SK-N-SH (cell line): ENCODE measurements around the gene DLD. TPM values are rescaled to one million over a fixed set of nuclear protein-coding genes. Genes with fewer than 3 reads are reported as not detected.

Source experiments
- CTCF ChIA-PET: fragments of 300-600, 350-600 bp; formaldehyde crosslinking; extraction: SDS; loops from one replicate; lab custom pipeline; 2021; lab: Yijun Ruan, JAX
- POLR2A ChIA-PET: fragments of 350-600 bp; sonication (Branson Sonifier 250); formaldehyde crosslinking; extraction: SDS; loops from one replicate; lab custom pipeline; 2020; ENCODE audit warnings: antibody characterized with exemption, inconsistent platforms; lab: Yijun Ruan, JAX
- DNase-seq: peaks from one replicate; pipeline ENCODE4 v3.0.0; 2012
- H2AFZ ChIP-seq: fragments of 200-600 bp; sonication (generic); 2 replicates; pipeline ENCODE4 v1.8.1; 2016; ENCODE audit warnings: antibody characterized with exemption, mild to moderate bottlenecking, low read depth
- H3F3A ChIP-seq: fragments of 200-600 bp; sonication (generic); replicated peaks from 2 replicates; pipeline ENCODE3; 2016; ENCODE audit warnings: antibody characterized with exemption, mild to moderate bottlenecking; ENCODE audit not compliant: insufficient read depth
- H3K27ac ChIP-seq, 2 experiments: fragments of 200-500 bp in 1 of 2; fragments of 200-600 bp in 1 of 2; sonication (Bioruptor generic) in 1 of 2; sonication (generic), shearing (Covaris generic) in 1 of 2; 2 replicates each; pipeline versions ENCODE4 v1.5.1 to v1.6.1; 2014 to 2016; ENCODE audit warnings: low read depth in 2 of 2, inconsistent platforms in 1 of 2, low read length in 1 of 2, mild to moderate bottlenecking in 1 of 2, mixed read lengths in 1 of 2
- H3K27me3 ChIP-seq: fragments of 200-600 bp; sonication (generic), shearing (Covaris generic); 2 replicates; pipeline ENCODE4 v1.6.1; 2016; ENCODE audit warnings: mixed run types; ENCODE audit not compliant: insufficient read depth
- H3K36me3 ChIP-seq, 2 experiments: fragments of 200-500 bp in 1 of 2; fragments of 200-600 bp in 1 of 2; sonication (Bioruptor generic) in 1 of 2; sonication (generic) in 1 of 2; replicated peaks in 1 of 2; 2 replicates each; pipeline versions ENCODE3 to v1.5.1; 2014 to 2016; ENCODE audit warnings: low read length in 1 of 2, mild to moderate bottlenecking in 1 of 2; ENCODE audit not compliant: insufficient read depth in 2 of 2, control insufficient read depth in 1 of 2
- H3K4me1 ChIP-seq, 2 experiments: fragments of 200-500 bp in 1 of 2; fragments of 200-600 bp in 1 of 2; sonication (Bioruptor generic) in 1 of 2; sonication (generic), shearing (Covaris generic) in 1 of 2; 2 replicates each; pipeline versions ENCODE4 v1.5.1 to v1.6.1; 2014 to 2016; ENCODE audit warnings: low read depth in 1 of 2, low read length in 1 of 2, mixed run types in 1 of 2; ENCODE audit not compliant: insufficient read depth in 2 of 2, control insufficient read depth in 1 of 2
- H3K4me2 ChIP-seq: fragments of 200-600 bp; sonication (generic), shearing (Covaris generic); 2 replicates; pipeline ENCODE4 v1.6.1; 2017; ENCODE audit warnings: mixed run types
- H3K4me3 ChIP-seq, 2 experiments: fragments of 200-500 bp in 1 of 2; fragments of 200-600 bp in 1 of 2; sonication (Bioruptor generic) in 1 of 2; sonication (generic), shearing (Covaris generic) in 1 of 2; 2 replicates each; pipeline versions ENCODE4 v1.5.1 to v1.8.1; 2014 to 2016; ENCODE audit warnings: low read depth in 2 of 2, inconsistent platforms in 1 of 2, low read length in 1 of 2, mild to moderate bottlenecking in 1 of 2, mixed read lengths in 1 of 2, moderate library complexity in 1 of 2
- H3K79me2 ChIP-seq: fragments of 200-600 bp; sonication (generic); 2 replicates; pipeline ENCODE4 v1.8.1; 2017; ENCODE audit warnings: mild to moderate bottlenecking; ENCODE audit not compliant: insufficient read depth
- H3K9ac ChIP-seq: fragments of 200-600 bp; sonication (generic); 2 replicates; pipeline ENCODE4 v1.6.1; 2017; ENCODE audit warnings: mixed run types
- H3K9me2 ChIP-seq: fragments of 200-600 bp; sonication (generic); 2 replicates; pipeline ENCODE4 v1.6.1; 2017; ENCODE audit warnings: mixed run types
- H3K9me3 ChIP-seq: fragments of 200-600 bp; sonication (generic); 2 replicates; pipeline ENCODE4 v1.6.1; 2017; ENCODE audit warnings: mixed run types, mild to moderate bottlenecking, moderate library complexity
- H4K20me1 ChIP-seq: fragments of 200-600 bp; sonication (generic); 2 replicates; pipeline ENCODE4 v1.6.1; 2017; ENCODE audit warnings: mild to moderate bottlenecking, mixed run types; ENCODE audit not compliant: insufficient read depth
- EZH2phosphoT487 ChIP-seq: fragments of 200-600 bp; sonication (generic); IDR thresholded peaks from 2 replicates; pipeline ENCODE4 v1.6.1; 2017; ENCODE audit warnings: low read depth, mixed run types, mild to moderate bottlenecking, antibody characterized with exemption, moderate library complexity, borderline replicate concordance
- FOSL2 ChIP-seq: IDR thresholded peaks from 2 replicates; pipeline ENCODE4 v1.4.0; 2012; ENCODE audit warnings: low read depth, mild to moderate bottlenecking, moderate library complexity, borderline replicate concordance
- GATA2 ChIP-seq: sonication (generic); formaldehyde crosslinking; IDR thresholded peaks from 2 replicates; pipeline ENCODE4 v1.5.0; 2020; ENCODE audit warnings: mild to moderate bottlenecking, missing genetic modification reagents
- IRF3 ChIP-seq: fragments of 150-350 bp; IDR thresholded peaks from 2 replicates; pipeline ENCODE4 v1.6.1; 2016; ENCODE audit warnings: mild to moderate bottlenecking, low read depth, low read length
- JUND ChIP-seq: IDR thresholded peaks from 2 replicates; pipeline ENCODE4 v1.4.0; 2012
- MAX ChIP-seq: IDR thresholded peaks from 2 replicates; pipeline ENCODE4 v1.4.0; 2012; ENCODE audit warnings: low read depth
- MXI1 ChIP-seq: IDR thresholded peaks from 2 replicates; pipeline ENCODE4 v1.6.1; 2012; ENCODE audit warnings: mild to moderate bottlenecking, low read depth, low read length, improper control_type of control experiment
- NFIC ChIP-seq: IDR thresholded peaks from 2 replicates; pipeline ENCODE4 v1.4.0; 2012; ENCODE audit warnings: borderline replicate concordance
- RAD21 ChIP-seq: IDR thresholded peaks from 2 replicates; pipeline ENCODE4 v1.6.1; 2012; ENCODE audit warnings: mild to moderate bottlenecking, low read length
- RFX5 ChIP-seq: IDR thresholded peaks from 2 replicates; pipeline ENCODE4 v1.6.1; 2012; ENCODE audit warnings: mild to moderate bottlenecking, improper control_type of control experiment, low read length
- SMC3 ChIP-seq: IDR thresholded peaks from 2 replicates; pipeline ENCODE4 v1.6.1; 2012; ENCODE audit warnings: low read depth, low read length, improper control_type of control experiment
- TAF1 ChIP-seq: IDR thresholded peaks from 2 replicates; pipeline ENCODE4 v1.6.1; 2012; ENCODE audit warnings: low read depth, mild to moderate bottlenecking, low read length, moderate library complexity, borderline replicate concordance
- YY1 ChIP-seq: IDR thresholded peaks from 2 replicates; pipeline ENCODE4 v1.4.0; 2012; ENCODE audit warnings: low read depth, mild to moderate bottlenecking
- WGBS: methylation state at CpG from one replicate; pipeline ENCODE4 v1.1.6; 2017; ENCODE audit warnings: low lambda C conversion rate; 5-methylcytosine and 5-hydroxymethylcytosine counted together
- polyA plus RNA-seq, 3 experiments: library from polyadenylated mRNA; depleted of rRNA; stranded (reverse); fragments of >200 nt; gene quantifications; 2 replicates each; pipeline ENCODE4 v1.2.3, GENCODE V29; 2012
- TF ChIP-seq, protein P1 (sequence below): fragments of 200-600 bp; sonication (generic); IDR thresholded peaks from 2 replicates; pipeline ENCODE4 v1.6.1; 2017; ENCODE audit warnings: antibody characterized with exemption, mild to moderate bottlenecking, moderate library complexity
- TF ChIP-seq, protein P2 (sequence below): IDR thresholded peaks from 2 replicates; pipeline ENCODE4 v1.4.0; 2012; ENCODE audit warnings: low read depth, borderline replicate concordance

Gene DLD
- polyA plus RNA-seq, 1 of the 3 experiments (the other 2 are of a cell fraction), result 140 TPM

DNA sequence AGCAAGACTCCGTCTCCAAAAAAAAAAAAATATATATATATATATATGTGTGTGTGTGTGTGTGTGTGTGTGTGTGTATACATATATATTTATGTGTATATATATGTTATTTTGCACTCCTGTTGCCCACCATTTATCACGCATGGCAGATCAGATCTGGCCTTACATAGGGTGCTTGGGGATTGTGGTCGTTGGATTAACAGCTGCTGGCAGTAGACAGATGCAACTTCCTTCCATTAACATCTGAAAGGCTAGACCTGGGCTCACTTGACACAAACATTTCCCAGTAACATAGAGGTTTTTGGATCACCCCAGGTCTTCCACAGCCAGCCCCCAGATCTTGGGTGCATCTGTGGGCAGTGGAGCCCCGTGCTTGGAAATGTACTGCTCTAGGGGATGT is 40.8 kb upstream of the DLD start (continued):
- no peak for TF ChIP-seq IRF3
- no peak for TF ChIP-seq SMC3
- TF ChIP-seq, all 33 proteins: peak for 0

DNA sequence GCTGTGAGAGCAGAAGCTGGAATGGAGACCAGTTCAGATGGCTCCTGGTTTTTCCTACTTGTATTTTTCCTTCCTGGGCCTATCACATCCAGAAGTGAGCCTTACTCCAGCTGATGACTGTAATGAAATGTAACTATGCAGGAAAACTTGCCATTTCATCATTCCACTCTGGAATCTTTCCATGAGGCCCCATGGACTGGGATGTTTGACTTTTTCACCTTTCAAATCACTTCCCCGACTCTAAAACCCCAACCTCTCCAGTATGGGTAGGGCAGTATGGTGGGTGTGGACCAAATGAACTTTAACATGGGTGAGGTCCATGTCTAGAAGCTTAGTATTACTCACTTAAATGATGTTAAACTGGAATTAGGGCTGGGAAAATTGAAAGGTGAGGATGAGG is 40.3 kb upstream of the DLD start:
- CTCF ChIA-PET, result interaction anchor here (0.8 to 1.3 kb wide), 3 partner anchors 24 to 107 kb away, joined by 3 to 4 read pairs (median 4); no protein-coding TSS in a partner anchor
- POLR2A ChIA-PET, result no interaction called here
- no peak overlapping the region for H3K9ac ChIP-seq

GRCh38 chr7:107854454-107854853 is 36.5 kb upstream of the DLD start:
- Histone ChIP-seq H3K4me3 (no peak overlapping the region), H3K9me3 (no peaks in the 10 kb centered on the region), H3K9ac (no peak overlapping the region), H4K20me1 (no peaks in the 10 kb centered on the region), H3K4me1 (no peaks in the 10 kb centered on the region), H3K27me3 (no peaks in the 10 kb centered on the region), H3F3A (peaks cover 8% of the 10 kb centered on the region), H3K79me2 (no peaks in the 10 kb centered on the region), H3K27ac (no peak overlapping the region), H3K36me3 (no peaks in the 10 kb centered on the region), H3K4me2 (no peak overlapping the region), H2AFZ (no peak overlapping the region), H3K9me2 (no peaks in the 10 kb centered on the region)
- ChIA-PET POLR2A (no interaction called here), CTCF (interaction anchor here (1.2 to 1.3 kb wide), 2 partner anchors 20 to 21 kb away, joined by 5 read pairs; no protein-coding TSS in a partner anchor)
- no peak for TF ChIP-seq GATA2 (CRISPR knock-in tag)
- WGBS, result 83% methylated on average over 1 of the region's 1 CpG
- no peak for DNase-seq

More for the DNA sequence above, 40.3 kb upstream of the DLD start:
- Histone ChIP-seq H3K27ac (no peak overlapping the region), H3K4me2 (no peak overlapping the region), H3K4me3 (no peak overlapping the region), H3K79me2 (no peaks in the 10 kb centered on the region), H3K36me3 (no peaks in the 10 kb centered on the region), H4K20me1 (no peaks in the 10 kb centered on the region), H3K27me3 (no peaks in the 10 kb centered on the region)
- DNase-seq, result no peak
- no peak for TF ChIP-seq MXI1
- TF ChIP-seq, protein P1, sequence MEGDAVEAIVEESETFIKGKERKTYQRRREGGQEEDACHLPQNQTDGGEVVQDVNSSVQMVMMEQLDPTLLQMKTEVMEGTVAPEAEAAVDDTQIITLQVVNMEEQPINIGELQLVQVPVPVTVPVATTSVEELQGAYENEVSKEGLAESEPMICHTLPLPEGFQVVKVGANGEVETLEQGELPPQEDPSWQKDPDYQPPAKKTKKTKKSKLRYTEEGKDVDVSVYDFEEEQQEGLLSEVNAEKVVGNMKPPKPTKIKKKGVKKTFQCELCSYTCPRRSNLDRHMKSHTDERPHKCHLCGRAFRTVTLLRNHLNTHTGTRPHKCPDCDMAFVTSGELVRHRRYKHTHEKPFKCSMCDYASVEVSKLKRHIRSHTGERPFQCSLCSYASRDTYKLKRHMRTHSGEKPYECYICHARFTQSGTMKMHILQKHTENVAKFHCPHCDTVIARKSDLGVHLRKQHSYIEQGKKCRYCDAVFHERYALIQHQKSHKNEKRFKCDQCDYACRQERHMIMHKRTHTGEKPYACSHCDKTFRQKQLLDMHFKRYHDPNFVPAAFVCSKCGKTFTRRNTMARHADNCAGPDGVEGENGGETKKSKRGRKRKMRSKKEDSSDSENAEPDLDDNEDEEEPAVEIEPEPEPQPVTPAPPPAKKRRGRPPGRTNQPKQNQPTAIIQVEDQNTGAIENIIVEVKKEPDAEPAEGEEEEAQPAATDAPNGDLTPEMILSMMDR, result no peak
- TF ChIP-seq, all 33 proteins: peak for 0
- H3K4me1 ChIP-seq, result no peaks in the 10 kb centered on the region
- 20% methylated on average over 1 of the region's 1 CpG for WGBS
- H3K9me2 ChIP-seq, result no peaks in the 10 kb centered on the region
- H3K9me3 ChIP-seq, result no peaks in the 10 kb centered on the region
- H3F3A ChIP-seq, result no peaks in the 10 kb centered on the region
- no peak overlapping the region for H2AFZ ChIP-seq

DNA sequence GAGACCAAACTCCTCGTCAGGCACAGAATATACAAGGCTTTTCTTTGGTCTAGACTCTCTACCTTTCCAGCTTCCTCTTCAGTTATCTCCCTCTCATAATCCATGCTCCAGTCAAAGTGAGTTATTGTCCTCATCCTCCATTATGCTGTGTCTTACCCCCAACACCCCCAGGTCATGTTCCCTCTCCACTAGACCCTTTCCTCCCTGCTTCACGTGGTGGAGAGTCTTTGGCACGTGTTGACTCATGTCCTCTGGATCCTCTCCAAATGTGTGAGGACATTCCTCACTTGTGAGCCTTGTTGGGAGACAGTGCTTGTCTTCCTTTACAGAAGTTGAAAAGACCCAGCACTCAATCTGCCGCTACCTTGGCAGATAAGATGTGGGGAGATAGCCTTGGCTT is 36.0 kb upstream of the DLD start:
- WGBS, result 39% methylated on average over 4 of the region's 4 CpGs
- ChIA-PET POLR2A (no interaction called here), CTCF (interaction anchor here (0.7 to 1.3 kb wide), 2 partner anchors 20 to 84 kb away, joined by 3 to 5 read pairs; no protein-coding TSS in a partner anchor)
- H2AFZ ChIP-seq, result no peak overlapping the region
- H3K9me2 ChIP-seq, result no peaks in the 10 kb centered on the region
- no peaks in the 10 kb centered on the region for H3K36me3 ChIP-seq
- H3K9me3 ChIP-seq, result no peaks in the 10 kb centered on the region
- H3K4me1 ChIP-seq, result no peaks in the 10 kb centered on the region
- no peak overlapping the region for H3K4me2 ChIP-seq
- DNase-seq, result no peak
- H3K9ac ChIP-seq, result no peak overlapping the region
- H4K20me1 ChIP-seq, result no peaks in the 10 kb centered on the region
- H3K27ac ChIP-seq, result no peak overlapping the region
- no peak overlapping the region for H3K4me3 ChIP-seq
- no peaks in the 10 kb centered on the region for H3K27me3 ChIP-seq
- H3K79me2 ChIP-seq, result no peaks in the 10 kb centered on the region
- peaks cover 8% of the 10 kb centered on the region for H3F3A ChIP-seq
- TF ChIP-seq NFIC (0 out of 2 replicates have a peak, but pooled peaks have one; percentile 28), FOSL2 (no peak), TAF1 (no peak), RFX5 (no peak), MAX (peak; percentile 76), SMC3 (no peak), YY1 (no peak), JUND (no peak), EZH2phosphoT487 (no peak), IRF3 (no peak), RAD21 (no peak)
- TF ChIP-seq, protein P2, sequence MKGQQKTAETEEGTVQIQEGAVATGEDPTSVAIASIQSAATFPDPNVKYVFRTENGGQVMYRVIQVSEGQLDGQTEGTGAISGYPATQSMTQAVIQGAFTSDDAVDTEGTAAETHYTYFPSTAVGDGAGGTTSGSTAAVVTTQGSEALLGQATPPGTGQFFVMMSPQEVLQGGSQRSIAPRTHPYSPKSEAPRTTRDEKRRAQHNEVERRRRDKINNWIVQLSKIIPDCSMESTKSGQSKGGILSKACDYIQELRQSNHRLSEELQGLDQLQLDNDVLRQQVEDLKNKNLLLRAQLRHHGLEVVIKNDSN, result no peak
